HepG2 (cell line): ENCODE results near the gene C1orf226. TPM values are rescaled to one million over a fixed set of nuclear protein-coding genes. Genes with fewer than 3 reads are reported as not detected.

Source experiments
- ATAC-seq: fragments of 200-7000 bp; cut with Tn5 transposase; 3 replicates; pipeline ENCODE4 v1.9.1; 2020; ENCODE audit warnings: mild to moderate bottlenecking, moderate library complexity
- BruUV-seq: library from RNA; stranded (reverse); fragments of 400-500 nt; replicated peaks from 2 replicates; lab custom pipeline; 2021; lab: Mats Ljungman, UMichigan
- CTCF ChIA-PET: fragments of 300-600 bp; formaldehyde crosslinking; extraction: SDS; loops from one replicate; lab custom pipeline; 2021; ENCODE audit warnings: low total read pairs, inconsistent platforms, low intra/inter-chr PET ratio; lab: Yijun Ruan, JAX
- POLR2A ChIA-PET: fragments of 350-600 bp; sonication (Branson Sonifier 250); formaldehyde crosslinking; loops from one replicate; lab custom pipeline; 2020; ENCODE audit warnings: antibody characterized with exemption, inconsistent platforms; lab: Yijun Ruan, JAX
- DNase-seq: peaks from one replicate; pipeline ENCODE4 v3.0.0-alpha.2; 2015; ENCODE audit warnings: low spot score
- FAIRE-seq: peaks from 3 replicates; lab custom pipeline; 2011; peaks lifted over from hg19 to GRCh38; lab: Jason Lieb, UNC
- H2AFZ ChIP-seq: one replicate; pipeline ENCODE4 v1.6.1; 2011; ENCODE audit warnings: low read length, inconsistent platforms
- H3K27ac ChIP-seq: fragments of 300-600 bp; 3 replicates; pipeline ENCODE4 v1.8.0; 2011; ENCODE audit warnings: mixed run types, mild to moderate bottlenecking, mixed read lengths, low read length, inconsistent platforms; ENCODE audit not compliant: insufficient read depth; ENCODE audit errors: extremely low read length
- H3K27me3 ChIP-seq, 2 experiments: fragments of 200-600 bp in 1 of 2; 2 replicates in 1 of 2; 3 replicates in 1 of 2; pipeline versions ENCODE4 v1.6.0 to v1.8.0; 2011; ENCODE audit warnings: low read length in 2 of 2, mild to moderate bottlenecking in 2 of 2, moderate library complexity in 2 of 2, inconsistent platforms in 1 of 2; ENCODE audit not compliant: insufficient read depth in 2 of 2, control insufficient read depth in 1 of 2
- H3K36me3 ChIP-seq, 2 experiments: fragments of 200-600 bp in 1 of 2; replicated peaks in 1 of 2; 2 replicates in 1 of 2; 3 replicates in 1 of 2; pipeline versions ENCODE4 v1.5.1 to v1.8.0; 2011; ENCODE audit warnings: low read length in 2 of 2, inconsistent platforms in 1 of 2; ENCODE audit not compliant: insufficient read depth in 2 of 2, control insufficient read depth in 1 of 2
- H3K4me1 ChIP-seq: 2 replicates; pipeline ENCODE4 v1.5.1; 2012; ENCODE audit warnings: low read length, inconsistent platforms; ENCODE audit not compliant: insufficient read depth
- H3K4me2 ChIP-seq: 2 replicates; pipeline ENCODE4 v1.6.0; 2011; ENCODE audit warnings: low read depth, low read length, inconsistent platforms
- H3K4me3 ChIP-seq, 3 experiments: fragments of 200-600 bp in 1 of 3; sonication (generic), shearing (Covaris generic) in 1 of 3; replicated peaks in 1 of 3; 2 replicates each; pipeline ENCODE4 v1.5.1; 2011 to 2016; ENCODE audit warnings: low read length in 3 of 3, inconsistent platforms in 2 of 3, low read depth in 2 of 3, mild to moderate bottlenecking in 2 of 3, control low read depth in 1 of 3, mixed read lengths in 1 of 3; ENCODE audit not compliant: insufficient read depth in 1 of 3
- H3K79me2 ChIP-seq: one replicate; pipeline ENCODE4 v1.6.1; 2011; ENCODE audit warnings: low read length, inconsistent platforms; ENCODE audit not compliant: insufficient read depth
- H3K9ac ChIP-seq: 2 replicates; pipeline ENCODE4 v1.6.0; 2011; ENCODE audit warnings: mild to moderate bottlenecking, low read depth, low read length, inconsistent platforms; ENCODE audit not compliant: insufficient read depth
- H3K9me3 ChIP-seq: 2 replicates; pipeline ENCODE4 v1.5.1; 2012; ENCODE audit warnings: mild to moderate bottlenecking, low read length
- H4K20me1 ChIP-seq: 2 replicates; pipeline ENCODE4 v1.6.0; 2011; ENCODE audit warnings: inconsistent platforms, mild to moderate bottlenecking, low read length, moderate library complexity; ENCODE audit not compliant: insufficient read depth
- FOXK2 ChIP-seq: fragments of 450-650 bp; IDR thresholded peaks from 2 replicates; pipeline ENCODE4 v1.6.1; 2016
- KDM5A ChIP-seq: fragments of 200-600 bp; sonication (generic); IDR thresholded peaks from 2 replicates; pipeline ENCODE4 v1.7.0; 2018; ENCODE audit warnings: antibody characterized with exemption, mild to moderate bottlenecking, low read length, borderline replicate concordance
- NKX3-1 ChIP-seq: sonication (generic); formaldehyde crosslinking; IDR thresholded peaks from 2 replicates; pipeline ENCODE4 v1.5.0; 2020; ENCODE audit warnings: missing genetic modification reagents
- PHF20 ChIP-seq: sonication (generic); formaldehyde crosslinking; IDR thresholded peaks from 2 replicates; pipeline ENCODE4 v1.5.0; 2020; ENCODE audit warnings: mild to moderate bottlenecking, missing genetic modification reagents
- RARG ChIP-seq: sonication (generic); formaldehyde crosslinking; IDR thresholded peaks from 2 replicates; pipeline ENCODE4 v1.4.0; 2020; ENCODE audit warnings: low read depth, mild to moderate bottlenecking, missing genetic modification reagents
- RBM22 ChIP-seq: fragments of 200-400 bp; formaldehyde crosslinking; optimal IDR thresholded peaks from 2 replicates; pipeline ENCODE3; 2017; ENCODE audit warnings: mild to moderate bottlenecking, low read length, moderate library complexity
- TEAD3 ChIP-seq: optimal IDR thresholded peaks from 2 replicates; pipeline ENCODE3; 2016; ENCODE audit warnings: borderline replicate concordance
- TFAP4 ChIP-seq: sonication (generic); IDR thresholded peaks from 2 replicates; pipeline ENCODE4 v1.6.1; 2016; ENCODE audit warnings: low read depth, borderline replicate concordance
- THAP11 ChIP-seq: IDR thresholded peaks from 2 replicates; pipeline ENCODE4 v1.6.1; 2016; ENCODE audit warnings: missing biosample characterization, missing genetic modification reagents
- THYN1 ChIP-seq: sonication (generic); formaldehyde crosslinking; IDR thresholded peaks from 2 replicates; pipeline ENCODE4 v1.8.1; 2023; ENCODE audit warnings: low read depth, mild to moderate bottlenecking, moderate library complexity, missing genetic modification reagents, borderline replicate concordance
- TOPORS ChIP-seq: sonication (generic); formaldehyde crosslinking; IDR thresholded peaks from 2 replicates; pipeline ENCODE4 v1.8.0; 2023; ENCODE audit warnings: mild to moderate bottlenecking, missing genetic modification reagents
- TRIM22 ChIP-seq: fragments of 450-650 bp; IDR thresholded peaks from 2 replicates; pipeline ENCODE4 v1.6.1; 2017
- USF2 ChIP-seq, 2 experiments: sonication (generic) in 1 of 2; formaldehyde crosslinking in 1 of 2; IDR thresholded peaks; 2 replicates each; pipeline versions ENCODE4 v1.5.1 to v1.6.1; 2011 to 2020; ENCODE audit warnings: borderline replicate concordance in 1 of 2, low read depth in 1 of 2, low read length in 1 of 2, mild to moderate bottlenecking in 1 of 2, missing genetic modification reagents in 1 of 2, moderate library complexity in 1 of 2
- YEATS2 ChIP-seq: sonication (generic); formaldehyde crosslinking; IDR thresholded peaks from 2 replicates; pipeline ENCODE4 v1.4.0; 2020; ENCODE audit warnings: missing genetic modification reagents, borderline replicate concordance
- ZNF574 ChIP-seq: sonication (generic); formaldehyde crosslinking; IDR thresholded peaks from 2 replicates; pipeline ENCODE4 v1.4.0; 2020; ENCODE audit warnings: missing genetic modification reagents
- ZNF737 ChIP-seq: sonication (generic); formaldehyde crosslinking; IDR thresholded peaks from 2 replicates; pipeline ENCODE4 v1.5.0; 2020; ENCODE audit warnings: missing genetic modification reagents, mild to moderate bottlenecking, borderline replicate concordance
- ZNF768 ChIP-seq: sonication (generic); formaldehyde crosslinking; IDR thresholded peaks from 2 replicates; pipeline ENCODE4 v1.4.0; 2020; ENCODE audit warnings: missing genetic modification reagents
- ZNF883 ChIP-seq: sonication (generic); formaldehyde crosslinking; IDR thresholded peaks from 2 replicates; pipeline ENCODE4 v1.5.1; 2020; ENCODE audit warnings: mild to moderate bottlenecking, missing genetic modification reagents; ENCODE audit errors: not compliant biosample characterization
- WGBS: methylation state at CpG from one replicate; pipeline ENCODE4 v1.1.6; 2017; ENCODE audit warnings: low lambda C conversion rate; 5-methylcytosine and 5-hydroxymethylcytosine counted together
- in situ Hi-C: cut with HindIII; loops from 2 replicates; pipeline ENCODE4 v1.10.0; 2017; ENCODE audit warnings: low pct_unique_long_range_greater_than_20kb; ENCODE audit not compliant: extremely low pct_ligation_motif_present
- intact Hi-C: fragments of 100-400 bp; cut with micrococcal nuclease; formaldehyde crosslinking; loops from one replicate; pipeline ENCODE4 v1.10.0; 2022; ENCODE audit not compliant: unreplicated experiment
- polyA plus RNA-seq, 8 experiments: library from polyadenylated mRNA; depleted of rRNA in 3 of 8; stranded (reverse) in 7 of 8; unstranded in 1 of 8; fragments of >200 nt; fragmentation: Illumina TruSeq in 4 of 8; extraction: Trizol in 4 of 8; gene quantifications; 2 replicates each; pipeline versions ENCODE4 v1.2.1 to v1.2.3, GENCODE V29; 2011 to 2016; ENCODE audit warnings: low read depth in 4 of 8, missing spikeins in 1 of 8, mixed read lengths in 1 of 8; ENCODE audit not compliant: insufficient read depth in 1 of 8
- total RNA-seq, 5 experiments: library from RNA; depleted of rRNA; stranded (reverse); fragments of >200 nt; fragmentation: Illumina TruSeq; extraction: Trizol; gene quantifications; 2 replicates each; pipeline ENCODE4 v1.2.3, GENCODE V29; 2016; ENCODE audit warnings: low read depth in 1 of 5

C1orf226 gene
- total and polyA plus RNA-seq, 2 of the 13 experiments (the other 11 are each of a cell fraction or from before 2014, with no cell fraction given): 4.7 to 4.9 TPM

- ATAC-seq (no peak), DNase-seq (no peak), FAIRE-seq (no peak)
- CTCF ChIA-PET: no interaction called here
- no peaks in the 10 kb centered on the region for H4K20me1 ChIP-seq
- no peak overlapping the region for H3K9ac ChIP-seq
- no peaks in the 10 kb centered on the region for H3K79me2 ChIP-seq
- H3K36me3 ChIP-seq: peaks cover 4 to 7% of the 10 kb centered on the region in 2 experiments; a peak in 4 of 5 replicates
- no peak overlapping the region for H3K4me3 ChIP-seq
- no peak overlapping the region for H3K27ac ChIP-seq
- in situ Hi-C loops: no loop called here
- H3K9me3 ChIP-seq: no peaks in the 10 kb centered on the region
- POLR2A ChIA-PET: no interaction called here
- no peaks in the 10 kb centered on the region for H3K27me3 ChIP-seq
- no TSS peak for BruUV-seq
- no peak overlapping the region for H3K4me2 ChIP-seq
- 77% methylated on average over 5 of the region's 6 CpGs for WGBS
- H2AFZ ChIP-seq: no peak overlapping the region
- no peaks in the 10 kb centered on the region for H3K4me1 ChIP-seq
- intact Hi-C loops: no loop called here
- TF ChIP-seq ZNF574 (CRISPR knock-in tag): no peak
- no peak for TF ChIP-seq THYN1 (CRISPR knock-in tag)
- TF ChIP-seq THAP11 (CRISPR knock-in tag): no peak
- no peak for TF ChIP-seq PHF20 (CRISPR knock-in tag)
- TF ChIP-seq NKX3-1 (CRISPR knock-in tag): no peak
- no peak for TF ChIP-seq TOPORS (CRISPR knock-in tag)
- no peak for TF ChIP-seq RARG (CRISPR knock-in tag)
- TF ChIP-seq TFAP4: no peak
- TF ChIP-seq USF2 (IDR thresholded peaks at IDR 0.05; ENCODE audit: low read depth, low read length): no peak
- no peak for TF ChIP-seq USF2 (CRISPR knock-in tag; IDR thresholded peaks at IDR 0.05; ENCODE audit: borderline replicate concordance)
- no peak for TF ChIP-seq ZNF768 (CRISPR knock-in tag)
- no peak for TF ChIP-seq YEATS2 (CRISPR knock-in tag)
- no peak for TF ChIP-seq TRIM22
- TF ChIP-seq FOXK2: no peak
- TF ChIP-seq ZNF737 (CRISPR knock-in tag): no peak
- TF ChIP-seq RBM22: no peak
- no peak for TF ChIP-seq KDM5A
- no peak for TF ChIP-seq ZNF883
- no peak for TF ChIP-seq TEAD3 (CRISPR knock-in tag)
Observed at GRCh38 chr1:162380061-162380846, 1.3 kb upstream of the C1orf226 start.
